Omental fat pad (tissue), 4 donors: ENCODE results near the gene FCGBP. TPM values are rescaled to one million over a fixed set of nuclear protein-coding genes. Genes with fewer than 3 reads are reported as not detected.

Experiments used
- ATAC-seq: fragments of 150-250 bp; one replicate; pipeline ENCODE4 v1.9.1; 2016; ENCODE audit warnings: mild to moderate bottlenecking, moderate library complexity; ENCODE audit not compliant: low FRiP score
- DNase-seq: peaks from one replicate; pipeline ENCODE4 v3.0.0-alpha.2; 2019; ENCODE audit warnings: low spot score
- CTCF ChIP-seq, 3 donors: fragments of 450-650 bp; IDR thresholded peaks; one replicate each; pipeline ENCODE4 v1.5.1; 2016 to 2017; ENCODE audit warnings: antibody characterized with exemption in 3 of 3, mild to moderate bottlenecking in 3 of 3, moderate library complexity in 2 of 3
- total RNA-seq, 4 donors: library from RNA; depleted of rRNA; stranded (reverse); fragments of >200 nt; gene quantifications; one replicate each; pipeline ENCODE4 v1.1.0, GENCODE V29; 2016

FCGBP gene
- total RNA-seq, 4 donors from 2014 or later, result 12.5 to 197 (median 29.3) TPM

GRCh38 chr19:39953915-39954314 is 19.5 kb upstream of the FCGBP start:
- no peak for ATAC-seq
- no peak for TF ChIP-seq CTCF (IDR thresholded peaks at IDR 0.05)
- DNase-seq, result no peak

GRCh38 chr19:39951686-39952085 is 17.3 kb upstream of the FCGBP start:
- no peak for DNase-seq
- ATAC-seq, result no peak
- TF ChIP-seq CTCF (IDR thresholded peaks at IDR 0.05), result no peak

GRCh38 chr19:39951065-39951650 is 16.7 kb upstream of the FCGBP start:
- no peak for TF ChIP-seq CTCF (IDR thresholded peaks at IDR 0.05)
- ATAC-seq (no peak), DNase-seq (no peak)

- no peak for TF ChIP-seq CTCF (IDR thresholded peaks at IDR 0.05)
- no peak for DNase-seq
- ATAC-seq, result no peak
Measured at GRCh38 chr19:39949026-39949747, 14.8 kb upstream of the FCGBP start.

GRCh38 chr19:39946532-39946931 is 12.1 kb upstream of the FCGBP start:
- TF ChIP-seq CTCF (IDR thresholded peaks at IDR 0.05), result no peak
- DNase-seq (no peak), ATAC-seq (no peak)

- DNase-seq (no peak), ATAC-seq (no peak)
- no peak for TF ChIP-seq CTCF (IDR thresholded peaks at IDR 0.05)
Measured at GRCh38 chr19:39943586-39943985, 9.2 kb upstream of the FCGBP start.

GRCh38 chr19:39942366-39942730 is 7.9 kb upstream of the FCGBP start:
- no peak for DNase-seq
- TF ChIP-seq CTCF (IDR thresholded peaks at IDR 0.05), result no peak
- no peak for ATAC-seq
